GM12891 (cell line): ENCODE data around the gene TMEM214.

ENCODE experiments used
- DNase-seq: peaks from one replicate; pipeline ENCODE4 v3.0.0; 2011; ENCODE audit warnings: low spot score; ENCODE audit not compliant: insufficient read length
- FAIRE-seq: peaks from 2 replicates; lab custom pipeline; 2011; peaks lifted over from hg19 to GRCh38; lab: Jason Lieb, UNC
- PAX5 ChIP-seq: IDR thresholded peaks from 2 replicates; pipeline ENCODE4 v1.6.1; 2011; ENCODE audit warnings: low read length, moderate library complexity, mild to moderate bottlenecking; ENCODE audit not compliant: insufficient read depth, severe bottlenecking
- POLR2A ChIP-seq: IDR thresholded peaks from 2 replicates; pipeline ENCODE4 v1.6.1; 2011; ENCODE audit warnings: low read depth, low read length, control low read depth
- POLR2AphosphoS5 ChIP-seq: IDR thresholded peaks from 2 replicates; pipeline ENCODE4 v1.6.1; 2011; ENCODE audit warnings: low read depth, low read length, control low read depth
- POU2F2 ChIP-seq: IDR thresholded peaks from 2 replicates; pipeline ENCODE4 v1.6.1; 2011; ENCODE audit warnings: low read depth, mild to moderate bottlenecking, control low read depth, low read length, moderate library complexity
- SPI1 ChIP-seq: IDR thresholded peaks from 2 replicates; pipeline ENCODE4 v1.6.1; 2011; ENCODE audit warnings: low read depth, low read length, control low read depth
- TAF1 ChIP-seq: IDR thresholded peaks from 2 replicates; pipeline ENCODE4 v1.6.1; 2011; ENCODE audit warnings: low read depth, low read length, control low read depth

The TMEM214 gene

DNA sequence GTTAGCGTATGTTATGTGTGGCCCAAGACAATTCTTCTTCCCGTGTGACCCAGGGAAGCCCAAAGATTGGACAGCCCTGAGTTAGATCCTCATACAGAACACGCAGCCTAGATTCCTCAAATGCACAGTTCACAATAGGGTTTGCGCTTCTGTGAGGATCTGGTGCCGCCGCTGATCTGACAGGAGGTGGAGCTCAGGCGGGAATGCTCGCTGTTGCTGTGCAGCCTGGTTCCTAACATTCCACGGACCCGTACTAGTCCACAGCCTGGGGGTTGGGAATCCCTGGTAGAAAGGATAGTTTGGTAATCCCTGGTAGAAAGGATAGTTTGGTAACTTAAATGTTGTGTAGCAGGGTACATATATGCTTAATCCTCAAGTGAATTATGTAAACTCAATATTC is 35.4 kb upstream of the TMEM214 start:
- TF ChIP-seq POLR2A (no peak), POU2F2 (no peak), SPI1 (no peak), PAX5 (no peak), POLR2AphosphoS5 (no peak), TAF1 (no peak)
- FAIRE-seq = no peak

GRCh38 chr2:26998323-26998722 is 34.4 kb upstream of the TMEM214 start:
- TF ChIP-seq POLR2A = no peak
- TF ChIP-seq PAX5 = no peak
- no peak for DNase-seq
- FAIRE-seq = no peak

More for the DNA sequence above, 35.4 kb upstream of the TMEM214 start:
- DNase-seq = no peak

DNA sequence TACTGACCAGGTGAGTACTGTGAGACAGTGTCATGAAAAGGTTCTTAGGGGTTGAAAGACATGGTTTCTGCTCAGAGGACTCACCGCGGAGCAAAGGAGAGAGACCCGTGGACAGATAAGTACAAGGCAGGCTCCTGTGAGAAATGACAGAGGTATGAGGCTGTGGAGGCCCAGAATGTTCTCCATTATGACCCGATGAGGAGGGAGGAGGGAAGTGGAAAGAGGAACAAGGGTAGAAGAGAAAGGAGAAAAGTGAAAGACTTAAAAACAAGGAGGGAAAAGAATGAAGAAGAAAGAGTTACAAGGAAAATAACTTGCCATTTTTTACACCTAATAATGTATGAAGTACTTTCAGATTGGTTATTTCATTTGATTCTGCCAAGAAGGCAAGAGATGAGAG is 32.5 kb upstream of the TMEM214 start:
- no peak for FAIRE-seq
- no peak for DNase-seq
- no peak for TF ChIP-seq POU2F2
- TF ChIP-seq POLR2AphosphoS5 = no peak
- no peak for TF ChIP-seq PAX5
- no peak for TF ChIP-seq TAF1
- TF ChIP-seq POLR2A = no peak
- TF ChIP-seq SPI1 = no peak

DNA sequence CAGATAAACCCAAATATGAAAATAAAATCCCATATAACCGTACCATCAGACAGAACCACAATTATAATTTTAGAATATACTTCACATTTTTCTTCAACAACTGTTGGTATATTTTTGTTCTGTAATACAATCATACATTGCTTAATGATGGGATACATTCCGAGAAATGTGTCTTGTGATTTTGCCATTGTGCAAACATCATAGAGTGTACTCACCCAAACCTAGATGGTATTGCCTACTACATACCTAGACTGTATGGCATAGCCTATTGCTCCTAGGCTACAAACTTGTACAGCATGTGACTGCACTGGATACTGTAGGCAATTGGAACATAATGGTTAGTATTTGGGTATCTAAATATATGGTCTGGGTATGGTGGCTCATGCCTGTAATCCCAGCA is 31.8 kb upstream of the TMEM214 start:
- no peak for TF ChIP-seq POLR2A
- no peak for TF ChIP-seq POU2F2
- no peak for TF ChIP-seq SPI1
- TF ChIP-seq PAX5 = no peak
- TF ChIP-seq TAF1 = no peak
- no peak for TF ChIP-seq POLR2AphosphoS5
- no peak for FAIRE-seq
- no peak for DNase-seq

DNA sequence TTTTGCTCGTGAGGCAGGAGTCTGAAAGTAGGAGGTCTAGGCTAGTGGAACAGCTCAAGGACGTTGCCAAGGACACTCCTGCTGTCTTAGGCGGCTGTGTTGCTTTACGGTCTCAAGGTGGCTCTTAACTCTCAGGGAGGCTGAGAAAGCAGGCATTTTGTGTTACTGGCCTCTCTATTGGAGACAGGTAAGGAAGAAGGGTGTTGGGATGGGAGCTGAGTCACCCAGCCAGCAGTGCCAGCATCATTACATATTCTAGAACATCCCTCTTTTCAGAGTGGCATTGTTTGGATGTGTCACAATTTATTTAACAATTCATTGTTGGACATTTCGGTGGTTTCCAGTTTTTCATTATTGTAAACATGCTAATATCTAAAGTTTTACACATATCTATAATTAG is 30.8 kb upstream of the TMEM214 start:
- DNase-seq (no peak), FAIRE-seq (no peak)
- TF ChIP-seq TAF1 = no peak
- no peak for TF ChIP-seq POLR2AphosphoS5
- no peak for TF ChIP-seq PAX5

- FAIRE-seq (no peak), DNase-seq (no peak)
- no peak for TF ChIP-seq POU2F2
Observed at GRCh38 chr2:27003007-27003406, 29.8 kb upstream of the TMEM214 start.

DNA sequence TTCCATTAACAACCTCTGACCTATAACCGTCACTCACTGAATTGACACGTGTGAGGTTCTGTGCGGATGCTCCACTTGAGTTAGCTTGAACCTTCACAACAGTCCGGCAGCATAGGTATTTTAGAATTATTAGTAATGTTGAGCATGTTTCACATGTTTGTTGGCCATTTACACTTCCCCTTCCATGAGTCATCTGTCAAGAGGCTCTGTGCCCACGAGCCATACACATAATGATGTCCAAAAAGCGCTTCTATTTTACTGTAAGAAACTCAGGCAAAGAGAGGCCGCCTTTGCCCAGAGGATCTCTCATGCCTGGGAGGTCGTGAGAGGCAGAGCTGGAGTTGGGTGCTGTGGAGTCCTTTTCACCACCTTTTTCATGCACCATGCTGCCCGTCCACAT is 28.9 kb upstream of the TMEM214 start:
- DNase-seq (no peak), FAIRE-seq (no peak)
- TF ChIP-seq SPI1 (peak; percentile 76), POU2F2 (no peak)

DNA sequence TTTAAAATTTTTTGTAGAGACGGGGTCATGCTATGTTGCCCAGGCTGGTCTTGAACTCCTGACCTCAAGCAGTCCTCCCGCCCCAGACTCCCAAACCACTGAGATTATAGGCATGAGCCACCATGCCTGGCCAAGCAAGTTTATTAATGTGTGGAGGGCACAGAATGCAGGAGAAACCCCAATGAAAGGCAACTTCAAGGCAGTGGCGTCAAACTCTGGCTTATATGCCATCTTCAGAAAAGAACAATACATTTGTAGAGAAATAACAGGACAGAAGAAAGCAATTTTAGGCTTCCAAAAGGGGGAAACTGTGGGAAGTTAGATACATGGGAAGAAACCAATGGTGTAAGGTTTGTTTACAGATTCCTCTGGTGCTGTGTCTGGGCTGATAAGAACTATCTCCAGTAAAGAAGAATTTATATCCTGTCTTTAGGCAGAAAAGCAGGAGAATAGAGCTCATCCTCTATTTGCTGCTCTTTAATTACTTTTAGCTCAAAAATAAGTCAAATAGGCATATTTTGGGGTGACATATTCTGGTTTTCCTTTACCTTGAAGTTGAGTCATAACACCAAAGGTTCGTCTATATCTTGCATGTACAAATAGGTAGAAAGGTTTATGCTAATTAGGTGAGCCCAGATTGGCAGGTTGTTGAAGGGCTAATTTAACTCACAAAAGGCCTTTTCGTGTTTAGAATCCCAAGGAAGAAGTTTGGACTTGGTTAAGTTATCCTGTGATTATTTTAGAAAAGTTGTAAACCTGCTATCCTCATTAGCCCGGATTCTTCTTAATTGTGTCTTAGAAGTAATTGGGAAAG is 26.0 kb upstream of the TMEM214 start:
- DNase-seq (no peak), FAIRE-seq (no peak)
- TF ChIP-seq POLR2A (no peak), SPI1 (no peak), POLR2AphosphoS5 (no peak), POU2F2 (no peak), PAX5 (no peak), TAF1 (no peak)

GRCh38 chr2:27007416-27008374 is 25.1 kb upstream of the TMEM214 start:
- FAIRE-seq (no peak), DNase-seq (no peak)
- no peak for TF ChIP-seq POLR2AphosphoS5
- TF ChIP-seq SPI1 = no peak
- TF ChIP-seq PAX5 = no peak
- no peak for TF ChIP-seq POU2F2
- TF ChIP-seq TAF1 = no peak
- TF ChIP-seq POLR2A = no peak

GRCh38 chr2:27008678-27009077 is 24.1 kb upstream of the TMEM214 start:
- FAIRE-seq (no peak), DNase-seq (no peak)
- TF ChIP-seq SPI1 (no peak), POU2F2 (no peak), POLR2AphosphoS5 (no peak), POLR2A (no peak), PAX5 (no peak), TAF1 (no peak)
